Measurements from ENCODE around the gene ZNF71.

Gene ZNF71

GRCh38 chr19:56594783-56595547 is at the start of gene ZNF71:
TSS of gene ZNF71 (plus strand) at chr19:56595302. CDS start at chr19:56601559, 6,257 bp downstream.
- Histone ChIP-seq H3K4me3 (ENCODE audit: low read depth, low read length) (peak within 1 kb of the TSS; percentile 71), H3K4me1 (no peaks in the 10 kb centered on the region), H3K9me3 (ENCODE audit: control insufficient read depth, low read length) (no peaks in the 10 kb centered on the region), H3K9ac (peak within 1 kb of the TSS; percentile 31), H3K79me2 (peaks cover 10% of the 10 kb centered on the region), H2AFZ (peak within 1 kb of the TSS; percentile 93), H3K27ac (peak within 1 kb of the TSS; percentile 68), H3K27me3 (ENCODE audit: control insufficient read depth, insufficient read depth, low read length) (no peaks in the 10 kb centered on the region), H3K36me3 (ENCODE audit: control insufficient read depth, insufficient read depth, low read length) (no peaks in the 10 kb centered on the region), H3K4me2 (ENCODE audit: low read length) (peak within 1 kb of the TSS; percentile 66)
- TF ChIP-seq CTCF (IDR thresholded peaks at IDR 0.05) = no peak

DNA sequence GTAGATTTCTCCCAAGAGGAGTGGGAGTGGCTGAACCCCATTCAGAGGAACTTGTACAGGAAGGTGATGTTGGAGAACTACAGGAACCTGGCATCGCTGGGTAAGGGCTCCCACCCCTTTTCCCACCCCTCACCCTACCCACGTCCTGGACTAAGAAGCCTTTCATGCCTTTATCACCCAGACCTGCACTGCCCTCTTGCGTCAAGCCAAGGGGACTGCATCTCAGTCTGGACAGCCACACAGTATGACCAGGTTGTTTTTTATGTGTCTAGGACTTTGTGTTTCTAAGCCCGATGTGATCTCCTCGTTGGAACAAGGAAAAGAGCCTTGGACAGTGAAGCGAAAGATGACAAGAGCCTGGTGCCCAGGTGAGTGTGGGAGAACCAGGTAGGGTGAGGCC is 47.6 kb upstream of the ZNF71 start:
- Histone ChIP-seq H3K9ac (no peak overlapping the region), H3K4me3 (ENCODE audit: low read depth, low read length) (no peak overlapping the region), H3K79me2 (no peaks in the 10 kb centered on the region), H3K4me1 (no peaks in the 10 kb centered on the region), H3K9me3 (ENCODE audit: control insufficient read depth, low read length) (no peaks in the 10 kb centered on the region), H2AFZ (no peak overlapping the region), H3K27ac (no peak overlapping the region), H3K4me2 (ENCODE audit: low read length) (no peak overlapping the region), H3K36me3 (ENCODE audit: control insufficient read depth, insufficient read depth, low read length) (peaks cover 5% of the 10 kb centered on the region), H3K27me3 (ENCODE audit: control insufficient read depth, insufficient read depth, low read length) (no peaks in the 10 kb centered on the region)
- no peak for TF ChIP-seq CTCF (IDR thresholded peaks at IDR 0.05)

DNA sequence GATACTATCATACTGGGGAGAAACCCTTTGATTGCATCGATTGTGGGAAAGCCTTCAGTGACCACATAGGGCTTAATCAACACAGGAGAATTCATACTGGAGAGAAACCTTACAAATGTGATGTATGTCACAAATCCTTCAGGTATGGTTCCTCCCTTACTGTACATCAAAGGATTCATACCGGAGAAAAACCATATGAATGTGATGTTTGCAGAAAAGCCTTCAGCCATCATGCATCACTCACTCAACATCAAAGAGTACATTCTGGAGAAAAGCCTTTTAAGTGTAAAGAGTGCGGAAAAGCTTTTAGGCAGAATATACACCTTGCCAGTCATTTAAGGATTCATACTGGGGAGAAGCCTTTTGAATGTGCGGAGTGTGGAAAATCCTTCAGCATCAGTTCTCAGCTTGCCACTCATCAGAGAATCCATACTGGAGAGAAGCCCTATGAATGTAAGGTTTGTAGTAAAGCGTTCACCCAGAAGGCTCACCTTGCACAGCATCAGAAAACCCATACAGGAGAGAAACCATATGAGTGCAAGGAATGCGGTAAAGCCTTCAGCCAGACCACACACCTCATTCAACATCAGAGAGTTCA is 40.7 kb upstream of the ZNF71 start:
- H3K9me3 ChIP-seq (ENCODE audit: control insufficient read depth, low read length) = peaks cover 10% of the 10 kb centered on the region
- no peak overlapping the region for H3K27ac ChIP-seq
- H3K4me3 ChIP-seq (ENCODE audit: low read depth, low read length) = no peak overlapping the region
- no peak overlapping the region for H3K9ac ChIP-seq
- TF ChIP-seq CTCF (IDR thresholded peaks at IDR 0.05) = no peak
- H3K36me3 ChIP-seq (ENCODE audit: control insufficient read depth, insufficient read depth, low read length) = peaks cover 7% of the 10 kb centered on the region
- H3K4me1 ChIP-seq = no peaks in the 10 kb centered on the region
- H2AFZ ChIP-seq = no peak overlapping the region
- H3K4me2 ChIP-seq (ENCODE audit: low read length) = no peak overlapping the region
- no peaks in the 10 kb centered on the region for H3K27me3 ChIP-seq (ENCODE audit: control insufficient read depth, insufficient read depth, low read length)
- no peaks in the 10 kb centered on the region for H3K79me2 ChIP-seq

DNA sequence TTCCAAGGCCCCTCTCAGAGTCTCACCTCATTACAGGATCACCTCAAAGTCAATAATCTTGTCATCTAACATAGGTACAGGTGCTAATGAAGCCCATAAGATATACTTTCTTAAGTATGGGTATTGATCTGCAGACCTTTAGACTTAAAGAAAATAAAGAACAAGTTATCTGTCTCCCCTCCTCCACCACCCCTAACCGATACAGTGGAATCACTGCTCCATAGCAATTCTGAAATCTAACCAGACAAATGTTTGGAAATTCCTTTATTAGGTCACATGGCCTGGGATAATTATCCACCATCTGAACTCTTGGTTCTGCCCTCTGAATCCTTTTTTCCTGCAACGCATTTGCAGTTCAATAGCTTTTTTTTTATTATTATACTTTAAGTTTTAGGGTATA is 32.3 kb upstream of the ZNF71 start:
- H3K79me2 ChIP-seq = no peaks in the 10 kb centered on the region
- no peak overlapping the region for H3K27ac ChIP-seq
- no peaks in the 10 kb centered on the region for H3K36me3 ChIP-seq (ENCODE audit: control insufficient read depth, insufficient read depth, low read length)
- no peaks in the 10 kb centered on the region for H3K4me1 ChIP-seq
- H3K4me2 ChIP-seq (ENCODE audit: low read length) = no peak overlapping the region
- no peaks in the 10 kb centered on the region for H3K9me3 ChIP-seq (ENCODE audit: control insufficient read depth, low read length)
- no peak overlapping the region for H3K4me3 ChIP-seq (ENCODE audit: low read depth, low read length)
- no peak for TF ChIP-seq CTCF (IDR thresholded peaks at IDR 0.05)
- H3K9ac ChIP-seq = no peak overlapping the region
- no peak overlapping the region for H2AFZ ChIP-seq
- no peaks in the 10 kb centered on the region for H3K27me3 ChIP-seq (ENCODE audit: control insufficient read depth, insufficient read depth, low read length)
